Stimulated activated memory B cell treated with anti-CD40 and anti-IgM and Interleukin-4, amounts not matched to agents 10 μg/mL and 1 μg/mL and 100 μg/mL, for 72 hours (primary cell): ENCODE measurements around the gene SCYGR4.
"Not testable (repeated sequence)": the region's sequence is repeated elsewhere in the genome, so short reads cannot be mapped to it uniquely, and the experiment has no call there.

Experiments used
- ATAC-seq: fragments of 150-1000 bp; cut with Tn5 transposase; 2 replicates; pipeline ENCODE4 v1.10.0; 2021
- H3K27ac Mint-ChIP-seq: one replicate; pipeline ENCODE4 v1.8.0; 2022; ENCODE audit warnings: mild to moderate bottlenecking, mixed read lengths
- H3K27me3 Mint-ChIP-seq: one replicate; pipeline ENCODE4 v1.8.0; 2022; ENCODE audit warnings: mixed read lengths
- H3K36me3 Mint-ChIP-seq: one replicate; pipeline ENCODE4 v1.8.0; 2022; ENCODE audit warnings: mixed read lengths
- H3K4me1 Mint-ChIP-seq: one replicate; pipeline ENCODE4 v1.8.0; 2022; ENCODE audit warnings: mixed read lengths
- H3K4me3 Mint-ChIP-seq: one replicate; pipeline ENCODE4 v1.8.0; 2022; ENCODE audit warnings: mild to moderate bottlenecking, moderate library complexity, mixed read lengths
- H3K9me3 Mint-ChIP-seq: one replicate; pipeline ENCODE4 v1.8.0; 2022; ENCODE audit warnings: mixed read lengths

The SCYGR4 gene

DNA sequence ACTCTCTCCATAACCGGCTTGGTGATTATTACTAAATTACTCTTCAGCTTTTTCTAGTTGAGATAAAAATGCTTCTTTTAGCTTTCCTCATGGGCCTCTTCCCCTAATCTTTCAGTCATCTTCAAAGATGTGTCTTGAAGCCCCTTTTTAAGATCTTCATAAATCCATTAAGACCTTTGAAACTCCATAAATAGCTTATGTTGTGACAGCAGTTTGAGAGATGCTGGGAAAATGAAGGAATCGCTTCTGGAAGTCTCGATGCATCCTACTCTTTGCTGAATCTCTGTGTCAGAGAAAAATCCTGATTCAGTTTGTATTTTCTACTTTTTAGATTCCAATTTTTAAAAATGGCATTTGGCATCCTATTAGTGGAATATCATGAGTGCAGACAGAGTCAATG lies 13.0 kb downstream of the SCYGR4 start:
- no peaks in the 10 kb centered on the region for H3K9me3 Mint-ChIP-seq
- no peak overlapping the region for H3K4me3 Mint-ChIP-seq
- ATAC-seq, result no peak
- peaks cover 34% of the 10 kb centered on the region for H3K27me3 Mint-ChIP-seq
- H3K36me3 Mint-ChIP-seq, result no peaks in the 10 kb centered on the region
- H3K4me1 Mint-ChIP-seq, result no peaks in the 10 kb centered on the region
- no peak overlapping the region for H3K27ac Mint-ChIP-seq

DNA sequence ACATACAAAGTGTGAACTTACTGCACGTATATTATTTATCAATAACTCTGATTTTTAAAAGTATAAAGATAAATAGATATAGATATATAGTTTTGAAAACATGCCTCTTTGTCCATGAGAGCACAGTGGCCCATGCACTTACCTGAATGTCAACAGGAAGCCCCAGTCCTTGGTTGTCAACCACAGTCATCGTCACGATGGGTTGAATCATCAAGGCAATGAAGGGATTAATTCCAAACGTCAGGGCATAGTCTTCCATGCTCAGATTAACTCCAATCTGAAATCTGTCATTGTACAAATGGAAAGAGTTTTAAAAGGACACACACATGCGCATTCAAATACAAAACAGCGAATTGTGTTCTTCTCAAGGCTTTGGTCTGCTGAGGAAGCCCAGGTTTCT lies 15.5 kb downstream of the SCYGR4 start:
- Mint-ChIP-seq H3K4me1 (no peaks in the 10 kb centered on the region), H3K27me3 (peaks cover 26% of the 10 kb centered on the region), H3K4me3 (no peak overlapping the region), H3K36me3 (no peaks in the 10 kb centered on the region), H3K9me3 (no peaks in the 10 kb centered on the region), H3K27ac (no peak overlapping the region)
- ATAC-seq, result no peak

DNA sequence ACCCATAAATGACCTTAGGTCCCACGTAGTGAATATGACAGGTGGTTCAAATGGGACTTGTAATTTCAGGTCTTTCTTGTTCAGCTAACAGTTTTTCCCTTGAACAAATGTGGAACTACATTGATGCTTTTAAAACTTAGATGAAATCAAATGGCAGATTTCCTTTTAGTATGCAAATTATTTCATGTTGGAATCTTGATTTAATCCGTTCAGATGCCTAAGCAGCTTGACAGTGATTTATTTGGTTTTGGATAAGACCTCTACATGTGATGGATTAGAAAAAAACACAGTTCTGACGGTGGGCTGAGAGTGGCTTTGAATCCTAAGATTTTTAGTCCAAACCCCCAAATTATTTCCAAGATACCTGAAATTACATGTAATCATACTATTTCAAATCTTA lies 16.9 kb downstream of the SCYGR4 start:
- H3K4me1 Mint-ChIP-seq, result no peaks in the 10 kb centered on the region
- ATAC-seq, result no peak
- no peaks in the 10 kb centered on the region for H3K36me3 Mint-ChIP-seq
- no peak overlapping the region for H3K4me3 Mint-ChIP-seq
- peaks cover 26% of the 10 kb centered on the region for H3K27me3 Mint-ChIP-seq
- H3K9me3 Mint-ChIP-seq, result no peaks in the 10 kb centered on the region
- no peak overlapping the region for H3K27ac Mint-ChIP-seq

DNA sequence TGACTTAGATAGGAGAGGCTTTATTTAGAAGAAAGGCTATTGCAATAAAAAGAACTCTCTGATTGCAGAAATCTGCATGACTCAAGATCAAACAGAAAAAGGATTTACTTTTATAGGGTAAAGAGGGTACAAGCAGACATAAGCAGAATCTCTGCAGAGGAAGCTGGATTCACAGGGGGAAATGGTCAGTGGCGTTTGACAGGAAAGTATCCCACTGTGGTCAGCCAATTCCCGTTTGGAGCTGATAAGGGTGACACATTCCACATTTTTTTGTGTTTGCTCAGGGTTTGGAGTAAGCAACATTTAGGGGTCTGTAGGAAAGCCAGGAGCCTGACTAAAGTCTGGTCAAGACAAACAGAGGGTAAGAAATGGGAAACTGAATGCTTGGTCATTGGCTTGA lies 25.4 kb downstream of the SCYGR4 start:
- no peak overlapping the region for H3K27ac Mint-ChIP-seq
- peaks cover 2% of the 10 kb centered on the region for H3K27me3 Mint-ChIP-seq
- ATAC-seq, result no peak
- H3K9me3 Mint-ChIP-seq, result no peaks in the 10 kb centered on the region
- H3K4me3 Mint-ChIP-seq, result no peak overlapping the region
- no peaks in the 10 kb centered on the region for H3K36me3 Mint-ChIP-seq
- H3K4me1 Mint-ChIP-seq, result no peaks in the 10 kb centered on the region

DNA sequence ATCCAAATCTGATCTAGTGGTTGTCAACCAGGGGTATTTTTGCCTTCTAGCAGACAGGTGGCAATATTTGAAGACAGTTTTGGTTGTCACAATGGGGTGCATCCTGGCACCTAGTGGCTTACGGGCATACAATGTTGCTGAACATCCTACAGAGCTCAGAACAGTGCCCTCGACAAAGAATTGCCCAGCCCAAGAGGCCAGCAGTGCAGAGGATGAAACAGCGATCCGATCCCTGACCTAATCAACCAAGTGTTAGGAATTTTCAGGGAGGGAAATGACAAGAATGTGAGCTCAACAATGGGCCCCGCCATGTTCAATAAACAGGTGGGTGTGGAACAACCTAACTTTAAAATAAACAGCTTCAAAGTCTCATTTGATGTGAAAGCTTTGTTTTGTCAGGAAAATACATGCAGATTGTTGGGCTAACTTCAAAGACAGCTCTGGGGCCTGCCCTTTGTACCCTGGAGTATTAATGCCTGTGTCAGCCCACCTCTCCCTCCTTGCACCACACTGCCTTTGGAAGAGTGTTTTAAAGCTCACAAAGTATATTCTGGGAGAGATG lies 26.8 kb downstream of the SCYGR4 start:
- Mint-ChIP-seq H3K4me3 (no peak overlapping the region), H3K4me1 (no peaks in the 10 kb centered on the region), H3K9me3 (no peaks in the 10 kb centered on the region), H3K36me3 (no peaks in the 10 kb centered on the region), H3K27ac (no peak overlapping the region), H3K27me3 (peaks cover 12% of the 10 kb centered on the region)
- peak; percentile 12 for ATAC-seq

DNA sequence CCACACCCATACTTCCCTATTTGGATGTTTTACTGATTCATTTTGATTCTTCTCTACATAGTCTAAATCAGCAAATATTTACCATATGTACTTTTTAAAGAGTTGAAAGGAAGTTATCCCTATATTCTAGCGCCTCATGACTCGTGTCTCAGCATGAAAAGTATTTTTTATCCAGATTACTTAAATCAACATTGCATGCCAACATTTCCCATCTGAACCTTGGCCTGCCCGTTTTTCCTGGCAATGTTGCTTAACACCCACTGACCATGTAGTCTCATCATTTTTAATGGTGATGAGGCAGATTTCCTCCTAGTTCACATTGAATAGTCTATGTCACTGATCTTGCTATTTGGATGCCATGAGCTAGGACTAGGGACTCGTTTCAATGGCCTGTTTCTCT lies 36.1 kb downstream of the SCYGR4 start:
- Mint-ChIP-seq H3K4me3 (no peak overlapping the region), H3K4me1 (no peaks in the 10 kb centered on the region), H3K9me3 (no peaks in the 10 kb centered on the region), H3K36me3 (no peaks in the 10 kb centered on the region), H3K27me3 (peaks cover 2% of the 10 kb centered on the region), H3K27ac (no peak overlapping the region)
- no peak for ATAC-seq

DNA sequence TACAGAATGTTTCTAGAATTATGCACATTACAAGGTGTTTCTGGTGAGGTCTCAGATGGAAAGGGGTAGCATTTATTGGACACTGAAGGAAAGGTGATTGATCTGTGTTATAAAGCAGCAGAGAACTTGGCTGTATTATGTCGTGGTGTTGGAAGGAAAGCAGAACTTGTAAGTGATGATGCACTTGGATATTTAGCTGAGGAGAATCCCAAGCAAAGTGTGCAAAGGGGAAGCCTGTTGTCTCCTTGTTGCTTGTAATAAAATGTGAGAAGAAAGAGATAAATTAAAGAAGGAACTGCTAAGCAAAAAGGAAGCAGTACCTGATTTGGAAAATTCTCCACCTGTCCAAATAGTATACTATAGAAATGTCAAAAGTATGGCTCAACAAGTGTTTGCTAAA lies 37.1 kb downstream of the SCYGR4 start:
- H3K4me1 Mint-ChIP-seq, result no peaks in the 10 kb centered on the region
- no peak overlapping the region for H3K27ac Mint-ChIP-seq
- H3K27me3 Mint-ChIP-seq, result no peaks in the 10 kb centered on the region
- no peak overlapping the region for H3K4me3 Mint-ChIP-seq
- no peaks in the 10 kb centered on the region for H3K36me3 Mint-ChIP-seq
- H3K9me3 Mint-ChIP-seq, result no peaks in the 10 kb centered on the region
- no peak for ATAC-seq

DNA sequence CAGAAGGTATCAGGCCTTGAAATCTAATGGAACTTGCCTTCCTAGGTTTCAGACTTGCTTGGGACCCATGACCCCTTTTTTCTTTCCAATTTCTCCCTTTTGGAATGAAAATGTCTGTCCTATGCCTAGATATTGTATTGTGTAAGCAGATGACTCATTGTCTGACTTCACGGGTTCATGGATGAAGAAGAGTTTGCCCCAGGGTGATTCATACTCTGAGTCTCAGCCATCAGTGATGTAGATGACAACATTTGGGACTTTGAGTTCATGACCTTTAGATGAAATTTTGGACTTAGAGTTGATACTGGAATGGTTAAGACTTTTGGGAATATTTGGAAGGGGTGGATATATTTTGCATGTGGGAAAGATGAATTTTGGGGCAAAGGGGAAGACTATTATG lies 38.2 kb downstream of the SCYGR4 start:
- ATAC-seq, result no peak
- Mint-ChIP-seq H3K36me3 (no peaks in the 10 kb centered on the region), H3K27me3 (no peaks in the 10 kb centered on the region), H3K27ac (no peak overlapping the region), H3K4me1 (no peaks in the 10 kb centered on the region), H3K4me3 (no peak overlapping the region), H3K9me3 (no peaks in the 10 kb centered on the region)

DNA sequence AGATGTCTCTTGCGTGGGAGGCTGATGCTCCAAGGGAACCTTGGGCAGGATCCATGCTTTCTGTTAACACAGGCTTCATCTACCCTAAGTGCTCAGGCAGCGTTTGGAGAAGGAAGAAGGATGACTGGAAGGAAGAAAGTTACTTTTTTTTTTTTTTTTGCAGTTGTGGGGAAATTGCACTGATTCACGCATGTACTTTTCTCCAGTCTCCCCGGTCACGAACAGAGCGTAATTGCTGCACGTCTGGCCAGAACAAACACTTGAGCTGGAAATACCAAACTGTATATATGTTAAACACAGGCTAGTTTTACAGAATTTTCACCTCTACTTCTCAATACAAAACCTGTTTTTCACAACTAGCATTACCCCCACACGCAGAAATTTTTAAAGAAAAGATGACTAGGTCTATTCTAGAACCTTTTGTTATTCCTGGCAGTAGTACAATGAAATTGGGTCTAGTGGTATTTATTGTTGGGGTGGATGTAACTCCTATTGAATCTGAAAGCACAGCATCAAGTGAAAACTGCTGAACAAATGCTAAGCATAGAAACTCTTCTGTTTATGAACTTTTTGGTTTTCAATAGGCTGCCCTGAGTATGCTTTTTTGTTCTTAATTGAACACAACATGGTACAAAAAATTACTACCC lies 40.0 kb downstream of the SCYGR4 start:
- no peaks in the 10 kb centered on the region for H3K4me1 Mint-ChIP-seq
- H3K27ac Mint-ChIP-seq, result no peak overlapping the region
- no peaks in the 10 kb centered on the region for H3K9me3 Mint-ChIP-seq
- no peak overlapping the region for H3K4me3 Mint-ChIP-seq
- H3K27me3 Mint-ChIP-seq, result no peaks in the 10 kb centered on the region
- no peak for ATAC-seq
- no peaks in the 10 kb centered on the region for H3K36me3 Mint-ChIP-seq

DNA sequence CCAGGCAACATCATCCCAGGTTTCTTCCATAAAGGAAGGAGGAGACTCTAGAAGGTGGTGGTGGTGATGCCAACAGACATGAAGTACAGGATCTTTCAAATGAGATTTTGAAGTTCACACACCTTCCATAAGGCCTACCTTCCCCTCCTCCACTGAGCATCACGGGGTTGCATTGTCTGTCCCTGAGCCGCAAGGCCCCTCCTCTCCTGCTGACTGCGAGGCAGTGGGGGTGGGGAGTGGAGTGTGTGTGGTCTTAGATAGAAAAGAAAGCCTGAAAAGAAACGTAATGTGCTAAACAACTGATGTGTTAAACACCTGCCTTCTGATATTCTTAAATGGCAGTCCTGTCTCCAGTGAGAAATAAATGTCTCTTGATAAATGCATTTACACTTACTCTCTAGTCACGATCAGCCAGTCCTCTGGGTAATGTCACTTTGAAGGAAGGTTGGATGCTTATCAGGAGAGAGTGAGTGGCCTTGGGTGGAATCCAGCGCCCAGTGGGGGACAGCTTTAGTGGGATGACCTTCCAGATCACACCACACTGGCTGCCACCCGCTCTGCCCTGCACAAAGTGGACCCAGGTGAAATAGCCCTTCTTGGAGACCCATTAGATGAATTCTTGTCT lies 43.8 kb downstream of the SCYGR4 start:
- Mint-ChIP-seq H3K27ac (no peak overlapping the region), H3K27me3 (no peaks in the 10 kb centered on the region), H3K4me1 (no peaks in the 10 kb centered on the region), H3K4me3 (no peak overlapping the region), H3K36me3 (no peaks in the 10 kb centered on the region), H3K9me3 (no peaks in the 10 kb centered on the region)
- no peak for ATAC-seq

DNA sequence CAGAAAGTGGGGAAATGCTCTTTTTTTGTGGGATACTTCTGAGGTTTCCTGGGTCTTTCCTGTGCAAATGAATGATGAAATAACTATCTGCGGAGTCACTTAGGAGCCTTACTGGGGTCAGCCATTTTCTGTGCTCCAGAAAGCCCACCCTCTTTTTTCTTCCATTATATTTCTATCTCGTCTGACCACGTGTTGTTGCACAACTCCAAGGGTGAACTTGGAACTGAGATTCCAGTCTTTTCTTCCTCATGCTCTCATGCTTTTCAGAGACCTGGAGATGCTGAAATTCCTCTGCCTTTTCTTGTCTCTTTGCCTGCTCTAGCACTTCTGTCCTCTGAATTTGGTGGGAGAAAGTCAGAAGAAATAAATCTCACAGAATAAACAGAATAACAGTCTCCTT lies 44.5 kb downstream of the SCYGR4 start:
- H3K9me3 Mint-ChIP-seq, result no peaks in the 10 kb centered on the region
- no peak overlapping the region for H3K27ac Mint-ChIP-seq
- no peaks in the 10 kb centered on the region for H3K27me3 Mint-ChIP-seq
- no peaks in the 10 kb centered on the region for H3K36me3 Mint-ChIP-seq
- no peak overlapping the region for H3K4me3 Mint-ChIP-seq
- no peaks in the 10 kb centered on the region for H3K4me1 Mint-ChIP-seq
- no peak for ATAC-seq

DNA sequence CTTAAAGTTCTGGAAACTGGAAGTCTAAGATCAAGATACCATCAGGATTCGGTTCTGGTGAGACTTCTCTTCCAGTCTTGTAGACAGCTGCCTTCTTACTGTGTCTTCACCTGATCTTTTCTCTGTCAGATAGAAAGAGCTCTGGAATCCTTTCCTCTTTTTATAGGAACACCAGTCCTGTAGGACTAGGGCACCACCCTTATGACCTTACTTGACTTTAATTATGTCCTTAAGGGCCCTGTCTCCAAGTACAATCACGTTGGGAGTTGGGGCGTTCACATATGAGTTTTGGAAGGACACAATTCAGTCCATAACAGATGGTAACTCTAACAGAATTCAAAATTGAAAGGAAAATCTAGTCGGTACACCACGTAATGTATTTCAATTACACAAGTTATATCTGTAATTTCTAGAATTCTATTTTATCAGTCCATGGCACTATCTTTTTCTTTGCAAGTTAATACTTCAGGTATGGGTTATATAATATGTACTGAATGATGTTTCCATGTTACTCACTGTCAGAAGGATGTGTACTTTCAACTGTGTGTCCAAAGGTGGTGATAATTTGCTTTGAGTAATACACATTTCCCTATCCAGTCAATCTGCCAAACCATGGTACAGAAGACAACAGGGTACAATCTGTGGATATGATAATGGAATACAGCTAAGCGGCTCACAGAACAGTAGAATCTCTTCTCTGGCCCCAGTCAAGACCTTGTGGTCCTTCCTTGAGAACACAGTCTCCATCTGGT lies 48.1 kb downstream of the SCYGR4 start:
- no peaks in the 10 kb centered on the region for H3K9me3 Mint-ChIP-seq
- no peak for ATAC-seq
- H3K27ac Mint-ChIP-seq, result no peak overlapping the region
- H3K4me3 Mint-ChIP-seq, result no peak overlapping the region
- no peaks in the 10 kb centered on the region for H3K4me1 Mint-ChIP-seq
- no peaks in the 10 kb centered on the region for H3K36me3 Mint-ChIP-seq
- peaks cover 5% of the 10 kb centered on the region for H3K27me3 Mint-ChIP-seq

DNA sequence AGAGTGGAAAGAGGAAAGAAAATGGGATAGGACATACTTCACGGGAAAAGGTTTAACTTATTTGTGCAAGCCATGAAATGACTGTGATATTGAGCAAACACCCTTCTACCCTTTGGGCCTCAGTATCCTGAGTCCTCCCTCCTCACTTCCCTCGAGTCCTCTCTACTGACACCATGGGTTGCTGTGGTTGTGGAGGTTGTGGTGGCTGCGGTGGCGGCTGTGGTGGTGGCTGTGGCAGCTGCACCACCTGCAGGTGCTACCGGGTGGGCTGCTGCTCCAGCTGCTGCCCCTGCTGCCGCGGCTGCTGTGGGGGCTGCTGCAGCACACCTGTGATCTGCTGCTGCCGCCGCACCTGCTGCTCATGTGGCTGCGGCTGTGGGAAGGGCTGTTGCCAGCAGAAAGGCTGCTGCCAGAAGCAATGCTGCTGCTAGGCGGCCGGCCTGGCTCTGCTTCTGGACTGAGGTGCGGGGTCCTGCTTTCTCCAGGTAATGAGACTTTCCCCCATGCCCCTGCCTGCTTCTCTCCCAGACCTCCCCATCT lies 49.4 kb downstream of the SCYGR4 start, which contains the start of gene SCYGR5:
Gene SCYGR5 (plus strand): TSS at position 174 of the 540 bp plus-strand sequence. CDS start 0 bp downstream, at position 174.
- not testable (repeated sequence) for ATAC-seq, H3K4me1 Mint-ChIP-seq, H3K27me3 Mint-ChIP-seq, H3K27ac Mint-ChIP-seq, H3K4me3 Mint-ChIP-seq, H3K36me3 Mint-ChIP-seq, H3K9me3 Mint-ChIP-seq
